AG04450 (cell line): ENCODE data around the gene GHRH. TPM values are rescaled to one million over a fixed set of nuclear protein-coding genes. Genes with fewer than 3 reads are reported as not detected.

Experiments used
- CTCF ChIA-PET: fragments of 300-600, 350-600 bp; formaldehyde crosslinking; extraction: SDS; loops from one replicate; lab custom pipeline; 2022; ENCODE audit warnings: antibody characterized with exemption, inconsistent platforms; lab: Charles Lee
- POLR2A ChIA-PET: fragments of 350-600 bp; formaldehyde crosslinking; extraction: SDS; loops from one replicate; lab custom pipeline; 2021; ENCODE audit warnings: antibody characterized with exemption, inconsistent platforms; lab: Yijun Ruan, JAX
- DNase-seq: peaks from one replicate; pipeline ENCODE4 v3.0.0-alpha.2; 2011; ENCODE audit warnings: low read depth, low spot score
- H3K27ac ChIP-seq: one replicate; pipeline ENCODE4 v1.5.1; 2012; ENCODE audit warnings: low read depth, low read length, control low read depth
- H3K27me3 ChIP-seq: one replicate; pipeline ENCODE4 v1.6.0; 2012; ENCODE audit warnings: low read length; ENCODE audit not compliant: control insufficient read depth, insufficient read depth
- H3K4me3 ChIP-seq: 2 replicates; pipeline ENCODE4 v1.5.1; 2011; ENCODE audit warnings: mild to moderate bottlenecking, low read depth, low read length, control low read depth
- H3K9me3 ChIP-seq: 2 replicates; pipeline ENCODE4 v1.5.1; 2012; ENCODE audit warnings: low read length; ENCODE audit not compliant: control insufficient read depth, insufficient read depth
- CTCF ChIP-seq: IDR thresholded peaks from 2 replicates; pipeline ENCODE4 v1.5.1; 2011; ENCODE audit warnings: low read depth, low read length, control low read depth, inconsistent platforms
- polyA plus RNA-seq: library from polyadenylated mRNA; depleted of rRNA; stranded (reverse); fragments of >200 nt; gene quantifications from 2 replicates; pipeline ENCODE4 v1.2.3, GENCODE V29; 2011

GHRH gene
- polyA plus RNA-seq, 1 experiment = not detected

DNA sequence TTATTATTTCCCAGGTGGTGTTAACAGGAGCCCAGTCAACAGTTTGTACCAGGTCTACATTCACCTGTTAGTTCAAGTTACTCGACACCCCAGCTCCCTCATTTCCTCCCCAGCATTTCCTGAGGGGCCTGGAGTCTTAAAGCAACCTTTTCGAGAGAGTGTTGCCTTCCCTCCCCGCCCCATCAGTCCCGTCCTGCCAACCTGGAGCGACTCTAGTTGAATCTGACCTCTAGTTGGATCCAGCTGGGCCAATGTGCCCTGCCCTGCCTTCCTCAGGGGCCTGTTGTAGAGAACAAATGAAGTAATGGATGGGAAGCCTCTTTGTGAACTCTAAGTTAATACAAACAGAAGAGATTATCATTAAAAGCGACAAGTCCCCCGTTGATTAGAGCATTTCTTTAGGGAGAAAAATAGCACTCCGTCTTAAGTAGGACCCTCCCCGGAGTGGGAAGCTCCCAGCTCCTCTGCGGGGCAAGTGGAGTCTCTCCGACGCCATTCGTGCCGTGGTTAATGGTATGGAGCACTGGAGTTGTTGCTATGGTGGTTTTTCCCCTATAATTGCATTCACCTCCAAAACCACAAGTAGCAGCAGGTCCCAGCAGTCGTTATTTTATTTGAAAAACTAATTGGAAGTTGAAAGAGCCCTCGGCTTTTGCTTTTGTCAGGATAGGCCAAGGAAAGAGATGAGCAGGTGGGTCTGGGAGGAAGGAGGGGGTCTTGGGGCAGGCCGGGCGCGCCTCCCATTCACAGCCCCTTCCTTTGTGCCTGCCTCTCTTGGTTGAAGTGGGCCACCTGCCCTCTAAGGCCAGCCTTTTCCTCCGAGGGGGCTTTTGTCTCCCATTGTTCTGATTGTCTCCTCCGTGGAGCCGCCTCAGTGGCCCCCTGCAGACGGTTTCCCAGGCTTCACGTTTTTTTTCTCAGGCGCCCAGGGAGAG is 16.1 kb downstream of the GHRH start:
- CTCF ChIA-PET = no interaction called here

DNA sequence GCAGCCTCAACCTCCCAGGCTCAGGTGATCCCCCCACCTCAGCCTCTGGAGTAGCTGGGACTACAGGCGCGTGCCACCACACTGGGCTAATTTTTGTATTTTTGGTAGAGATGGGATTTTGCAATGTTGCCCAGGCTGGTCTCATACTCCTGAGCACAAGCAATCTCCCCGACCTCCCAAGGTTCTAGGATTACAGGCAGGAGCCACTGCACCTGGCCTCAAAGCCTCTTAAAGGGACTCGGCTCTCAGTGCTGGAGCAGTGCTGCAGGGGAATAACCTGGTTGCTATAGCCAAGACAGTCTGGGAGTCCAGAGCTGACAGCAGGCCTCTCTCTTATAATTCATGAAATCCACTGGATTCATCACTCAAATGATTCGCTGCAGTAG is 17.0 kb downstream of the GHRH start:
- Histone ChIP-seq H3K4me3 (no peak overlapping the region), H3K27ac (no peak overlapping the region), H3K27me3 (no peaks in the 10 kb centered on the region), H3K9me3 (no peaks in the 10 kb centered on the region)
- POLR2A ChIA-PET = no interaction called here
- CTCF ChIA-PET = no interaction called here
- TF ChIP-seq CTCF = no peak
- DNase-seq = no peak

More for the DNA sequence above, 16.1 kb downstream of the GHRH start:
- DNase-seq = no peak
- Histone ChIP-seq H3K4me3 (no peak overlapping the region), H3K27ac (no peak overlapping the region), H3K9me3 (no peaks in the 10 kb centered on the region), H3K27me3 (no peaks in the 10 kb centered on the region)
- TF ChIP-seq CTCF = no peak
- POLR2A ChIA-PET = no interaction called here

GRCh38 chr20:37243937-37244571 is 17.6 kb downstream of the GHRH start:
- no peak for DNase-seq
- POLR2A ChIA-PET = no interaction called here
- no peak for TF ChIP-seq CTCF
- H3K27ac ChIP-seq = no peak overlapping the region
- no peaks in the 10 kb centered on the region for H3K27me3 ChIP-seq
- CTCF ChIA-PET = interaction anchor here (1.3 kb wide), 1 partner anchor 48 kb away, joined by 3 read pairs; no protein-coding TSS in a partner anchor
- no peaks in the 10 kb centered on the region for H3K9me3 ChIP-seq
- no peak overlapping the region for H3K4me3 ChIP-seq

DNA sequence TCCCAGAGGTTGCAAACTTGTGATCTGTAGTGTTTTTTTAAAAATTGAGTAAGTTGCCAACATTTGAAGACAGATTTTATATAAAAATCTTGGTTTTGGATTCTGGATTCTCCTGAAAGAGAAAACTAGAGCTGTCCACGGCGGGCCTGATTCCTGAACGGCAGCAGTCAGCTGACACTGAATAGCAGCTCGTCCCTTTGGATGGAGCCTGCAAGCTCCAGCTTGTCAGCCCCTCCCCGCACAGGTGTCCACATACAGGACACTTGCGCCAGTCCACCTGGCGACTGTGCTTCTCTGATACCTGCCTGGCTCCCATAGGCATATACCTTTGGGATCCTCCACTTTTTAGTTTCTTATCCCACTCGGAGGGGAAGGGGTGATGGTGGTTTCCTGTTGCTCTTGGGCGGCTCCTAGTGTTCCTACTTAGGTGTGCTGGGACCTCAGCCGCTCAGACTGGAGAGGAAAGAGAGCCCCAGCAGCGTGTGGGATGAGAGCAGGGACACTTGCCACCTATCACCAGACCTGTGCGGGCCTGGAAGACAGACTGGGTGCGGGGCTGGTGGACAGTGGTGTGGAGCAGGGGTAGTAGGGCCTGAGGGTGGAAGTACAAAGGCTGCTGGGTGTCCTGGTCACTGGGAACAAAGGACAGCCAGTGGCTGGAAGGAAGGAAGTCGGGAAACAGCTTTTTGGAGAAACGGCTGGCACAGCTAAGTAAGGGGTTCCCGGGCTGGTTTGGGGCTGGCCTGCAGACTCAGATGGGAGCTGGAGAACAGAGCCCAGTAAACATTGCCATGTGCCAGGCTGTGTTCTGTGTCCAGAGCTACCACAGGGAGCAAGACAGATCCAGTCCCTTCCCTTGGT is 18.3 kb downstream of the GHRH start:
- ChIA-PET POLR2A (no interaction called here), CTCF (interaction anchor here (1.3 kb wide), 1 partner anchor 48 kb away, joined by 3 read pairs; no protein-coding TSS in a partner anchor)
- Histone ChIP-seq H3K4me3 (no peak overlapping the region), H3K9me3 (no peaks in the 10 kb centered on the region), H3K27ac (no peak overlapping the region), H3K27me3 (no peaks in the 10 kb centered on the region)
- peak; percentile 18; the same call in 1 of the 2 replicates for TF ChIP-seq CTCF
- no peak for DNase-seq
